GM18520 (cell line): Measurements from ENCODE around the gene NFASC.

Experiments
- ATAC-seq: cut with Tn5 transposase; IDR thresholded peaks from one replicate; pipeline ENCODE4 v1.9.1; 2021; ENCODE audit not compliant: unreplicated experiment

The NFASC gene

DNA sequence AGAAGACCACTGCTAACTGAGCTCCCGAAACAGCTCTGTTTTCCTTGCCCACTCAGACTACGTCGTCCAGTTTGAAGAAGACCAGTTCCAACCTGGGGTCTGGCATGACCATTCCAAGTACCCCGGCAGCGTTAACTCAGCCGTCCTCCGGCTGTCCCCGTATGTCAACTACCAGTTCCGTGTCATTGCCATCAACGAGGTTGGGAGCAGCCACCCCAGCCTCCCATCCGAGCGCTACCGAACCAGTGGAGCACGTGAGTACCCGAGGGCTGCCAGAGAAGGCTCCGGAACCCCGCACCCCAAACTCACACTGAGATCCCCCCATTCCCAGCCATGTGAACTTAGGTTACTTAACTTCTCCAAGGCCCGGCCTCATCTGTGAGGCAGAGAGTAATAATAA lies 108.6 kb downstream of the NFASC start:
- ATAC-seq: no peak

DNA sequence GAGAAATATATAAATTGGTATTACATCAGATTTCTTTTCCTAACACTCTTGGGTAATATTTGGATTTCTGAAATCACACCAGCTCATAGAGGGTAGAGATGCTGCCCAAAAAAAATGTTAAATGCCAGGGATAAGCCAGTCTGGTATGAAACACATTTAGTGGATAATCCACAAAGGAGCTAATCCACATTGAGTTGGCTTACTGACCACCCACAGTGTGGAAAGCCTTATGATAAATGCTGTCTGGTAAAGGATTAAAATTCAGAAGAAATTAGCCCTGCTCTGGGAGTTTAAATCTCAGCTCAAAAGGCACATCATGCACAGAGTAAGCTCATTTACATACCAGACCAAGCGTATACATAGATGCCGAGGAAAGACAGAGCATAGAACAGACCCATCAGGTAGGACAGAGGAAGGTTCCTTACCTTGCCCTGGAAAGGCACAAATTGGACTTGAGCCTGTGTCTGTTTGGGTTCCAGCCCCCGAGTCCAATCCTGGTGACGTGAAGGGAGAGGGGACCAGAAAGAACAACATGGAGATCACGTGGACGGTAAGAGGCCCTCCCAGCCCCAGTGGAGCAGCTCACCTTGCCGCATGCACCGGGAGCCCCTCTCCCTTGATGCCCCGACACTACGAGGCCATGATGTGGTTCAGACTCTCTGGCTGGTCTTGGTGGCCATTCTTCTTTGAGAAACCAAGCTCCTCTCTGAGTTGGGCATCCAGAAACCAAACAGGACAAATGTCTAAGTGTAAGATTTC lies 109.4 kb downstream of the NFASC start:
- ATAC-seq: no peak

DNA sequence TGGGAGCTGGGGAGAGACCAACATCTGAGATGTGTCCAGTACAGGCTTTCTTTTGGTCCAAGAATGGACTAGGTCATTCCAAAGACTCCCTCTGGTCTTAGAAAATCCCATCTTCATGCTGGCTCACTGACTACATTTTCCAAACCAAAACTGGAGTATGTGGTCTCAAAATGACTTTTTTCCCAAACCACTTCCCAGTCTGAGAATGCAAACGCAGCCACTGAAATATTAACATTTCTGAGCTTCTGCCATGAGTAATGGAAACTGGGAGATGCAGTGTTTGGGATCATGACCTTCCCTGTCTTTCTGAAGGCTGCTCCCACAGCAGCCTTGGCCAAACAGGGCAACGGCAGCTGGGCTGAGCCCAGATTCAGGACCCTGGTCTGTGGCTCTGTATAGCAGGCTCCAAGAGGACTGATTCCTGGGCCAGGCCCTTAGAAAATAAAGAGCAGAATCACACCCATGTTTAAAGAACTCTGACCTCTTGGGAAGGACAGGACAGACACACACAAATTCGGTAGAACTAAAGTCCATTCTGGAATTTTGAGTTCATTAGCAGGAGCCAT lies 110.3 kb downstream of the NFASC start:
- ATAC-seq: no peak

DNA sequence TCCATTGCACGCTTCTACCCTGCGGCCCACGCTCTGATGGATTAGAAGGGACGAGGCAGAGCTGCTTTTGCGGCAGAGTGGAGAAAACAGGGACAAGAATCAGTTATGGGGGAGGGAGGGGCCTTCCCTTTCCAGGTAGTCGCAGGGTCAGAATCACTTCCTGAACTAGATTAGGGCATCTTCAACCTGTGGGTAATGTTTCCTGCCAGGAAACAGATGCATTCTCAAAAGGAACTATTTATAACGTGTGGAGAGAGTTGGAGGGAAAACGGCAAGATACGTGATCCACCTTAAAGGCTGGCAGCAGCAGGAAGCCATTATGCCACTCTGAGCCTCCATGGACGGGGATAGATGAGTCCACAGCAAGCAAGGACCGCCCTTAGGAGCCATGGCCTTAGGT lies 112.5 kb downstream of the NFASC start:
- ATAC-seq: no peak

DNA sequence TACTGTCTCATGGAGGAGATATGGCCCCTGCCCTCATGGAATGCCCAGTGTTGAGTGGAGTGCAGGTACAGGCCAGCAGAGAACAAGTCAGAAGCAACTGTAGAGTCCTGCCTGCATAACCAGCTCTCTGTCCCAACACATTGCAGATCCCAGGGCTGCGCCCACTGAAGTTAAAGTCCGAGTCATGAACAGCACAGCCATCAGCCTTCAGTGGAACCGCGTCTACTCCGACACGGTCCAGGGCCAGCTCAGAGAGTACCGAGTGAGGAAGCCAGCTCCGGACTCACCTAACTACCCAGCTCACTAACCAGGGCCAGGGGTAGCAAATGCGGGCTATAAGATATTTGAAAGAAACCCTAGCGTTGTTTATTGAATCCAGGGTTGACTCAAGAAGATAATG lies 113.2 kb downstream of the NFASC start:
- ATAC-seq: no peak

DNA sequence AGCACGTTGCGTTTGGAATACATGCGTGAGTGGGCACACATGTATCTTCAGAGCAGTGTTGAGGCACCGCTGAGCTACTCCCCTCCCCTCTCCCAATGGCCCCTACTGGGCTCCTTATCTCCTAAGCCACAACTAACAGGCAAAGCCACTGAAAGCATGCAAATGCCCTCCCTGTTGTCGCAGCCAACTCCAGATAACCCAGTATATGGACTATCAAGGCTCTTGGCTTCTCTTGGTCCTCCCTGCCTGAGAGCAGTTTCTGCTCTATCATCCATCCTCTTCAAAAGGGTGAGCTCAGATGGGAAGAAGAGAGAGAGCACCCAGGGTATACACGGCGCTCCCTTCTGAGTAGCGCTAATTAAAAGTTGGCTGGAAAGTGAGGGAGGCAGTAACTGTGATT lies 113.8 kb downstream of the NFASC start:
- ATAC-seq: no peak

DNA sequence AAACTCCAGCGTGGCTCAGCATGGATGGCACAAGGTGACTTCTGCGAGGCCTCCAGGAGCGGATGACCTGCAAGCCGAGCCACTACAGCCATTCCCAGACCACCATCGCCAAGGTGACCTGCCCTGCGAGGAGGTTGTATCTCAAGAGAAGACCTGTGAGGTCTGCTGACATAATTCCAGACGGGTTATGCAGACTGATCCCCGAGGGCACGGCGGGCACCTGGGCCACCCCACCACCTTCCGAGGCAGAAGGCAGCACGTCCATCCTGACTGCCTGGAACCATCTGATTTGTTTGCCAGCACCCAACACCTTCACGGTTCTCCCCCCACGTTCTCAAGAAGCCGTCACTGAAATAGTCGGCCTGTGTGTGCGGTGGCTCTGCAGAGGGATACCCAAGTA lies 115.5 kb downstream of the NFASC start:
- ATAC-seq: no peak

DNA sequence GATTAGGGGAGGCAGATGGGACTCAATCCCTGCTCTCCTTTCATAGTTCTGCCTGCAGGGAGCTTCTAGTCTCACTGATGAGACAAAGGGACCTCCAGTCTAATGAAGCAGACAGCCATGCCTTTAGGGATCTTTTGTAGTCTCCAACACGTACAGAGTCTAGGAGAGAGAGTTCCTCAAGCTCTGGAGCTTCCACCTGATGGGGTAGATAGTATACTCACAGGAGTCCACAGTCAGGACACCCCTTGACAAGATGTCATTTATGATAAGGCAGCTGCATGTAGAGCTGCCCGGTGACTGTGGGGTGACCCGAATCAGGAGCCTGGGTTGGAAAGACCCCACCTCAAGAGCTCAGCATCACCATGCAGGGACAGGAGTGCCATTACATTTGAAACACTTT lies 117.0 kb downstream of the NFASC start:
- ATAC-seq: no peak

DNA sequence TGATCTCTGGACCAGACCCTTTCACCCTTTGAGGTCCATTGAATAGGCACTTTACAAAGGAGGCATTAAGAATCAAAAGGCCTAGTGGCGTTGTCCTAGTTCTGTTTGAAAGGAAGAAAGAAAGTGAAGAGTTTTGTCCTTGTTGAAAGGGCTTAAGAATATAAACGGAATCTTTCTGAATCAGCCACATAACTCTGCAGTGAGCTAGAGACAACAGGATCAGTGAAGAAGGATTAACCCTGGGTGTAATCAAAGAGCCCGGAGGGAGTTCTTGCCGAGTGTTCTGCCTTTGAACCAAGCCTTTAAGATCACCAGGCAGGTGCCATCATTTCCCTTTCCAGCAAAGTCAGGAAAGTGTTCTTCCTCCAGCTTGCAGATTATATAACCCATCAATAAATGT lies 117.5 kb downstream of the NFASC start:
- no peak for ATAC-seq

DNA sequence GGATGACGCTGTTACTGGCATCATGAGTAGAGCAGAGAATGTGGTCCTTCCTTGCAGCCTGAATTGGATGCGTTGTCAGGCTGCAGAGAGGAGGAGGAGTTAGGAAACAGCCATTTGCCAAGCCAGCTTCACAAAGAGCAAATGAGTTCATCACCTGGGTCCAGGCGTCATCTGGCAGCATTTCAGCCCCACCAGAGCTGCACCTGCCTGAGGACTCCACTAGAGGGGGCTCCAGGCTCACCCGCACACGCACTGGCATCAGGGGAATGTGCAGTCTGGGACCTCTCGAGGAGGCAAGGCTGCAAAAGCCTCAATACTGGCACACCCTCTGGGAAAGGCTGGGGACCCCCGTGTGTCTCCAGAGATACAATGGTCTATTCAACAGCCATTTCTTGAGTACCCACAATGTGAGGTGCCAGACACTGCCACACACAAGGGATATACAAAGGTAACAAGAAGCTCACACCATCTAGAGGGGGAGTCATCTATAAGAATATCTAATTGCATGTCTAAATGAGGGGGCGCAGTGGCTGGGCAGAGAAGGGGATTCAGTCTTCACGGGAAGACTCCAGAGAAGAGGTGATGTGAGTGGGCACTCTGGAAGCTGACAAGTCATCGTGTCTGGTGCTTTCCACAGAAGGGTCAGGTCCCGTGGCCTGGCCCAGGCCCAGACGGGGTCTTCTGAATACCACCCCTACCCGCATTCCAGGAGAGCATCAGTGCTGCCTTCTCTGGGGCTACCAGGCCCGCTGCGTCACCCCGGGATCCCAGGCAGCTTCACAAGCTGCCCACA lies 118.8 kb downstream of the NFASC start:
- ATAC-seq: no peak

DNA sequence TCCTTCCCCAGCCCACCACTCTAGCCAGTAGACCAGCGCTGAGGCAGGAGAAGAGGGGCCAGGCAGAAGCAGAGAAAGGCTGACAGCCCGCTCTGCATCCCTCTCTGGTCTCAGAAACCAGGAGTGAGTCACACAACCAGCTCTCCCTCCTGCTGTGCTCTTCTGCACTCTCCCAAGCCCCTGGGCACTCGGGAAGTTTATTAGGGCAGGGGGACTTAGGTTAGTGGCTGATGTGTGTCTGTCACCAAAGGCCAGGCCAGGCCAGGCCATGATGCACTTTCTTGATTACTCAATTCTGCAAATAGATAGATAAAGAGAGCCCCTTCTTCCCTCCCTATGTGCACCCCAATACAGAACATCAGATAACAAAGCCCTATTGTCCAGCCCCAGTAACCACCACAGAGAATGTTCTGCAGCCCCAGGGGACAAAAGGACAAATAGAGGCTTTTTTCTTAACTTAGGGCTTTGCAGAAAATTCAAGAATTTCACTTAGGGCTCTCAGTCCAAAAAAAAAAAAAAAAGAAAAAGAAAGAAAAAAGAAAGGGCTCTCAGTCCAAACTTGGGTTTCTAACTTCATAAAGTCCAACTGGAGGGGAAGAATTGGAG lies 119.5 kb downstream of the NFASC start:
- no peak for ATAC-seq

DNA sequence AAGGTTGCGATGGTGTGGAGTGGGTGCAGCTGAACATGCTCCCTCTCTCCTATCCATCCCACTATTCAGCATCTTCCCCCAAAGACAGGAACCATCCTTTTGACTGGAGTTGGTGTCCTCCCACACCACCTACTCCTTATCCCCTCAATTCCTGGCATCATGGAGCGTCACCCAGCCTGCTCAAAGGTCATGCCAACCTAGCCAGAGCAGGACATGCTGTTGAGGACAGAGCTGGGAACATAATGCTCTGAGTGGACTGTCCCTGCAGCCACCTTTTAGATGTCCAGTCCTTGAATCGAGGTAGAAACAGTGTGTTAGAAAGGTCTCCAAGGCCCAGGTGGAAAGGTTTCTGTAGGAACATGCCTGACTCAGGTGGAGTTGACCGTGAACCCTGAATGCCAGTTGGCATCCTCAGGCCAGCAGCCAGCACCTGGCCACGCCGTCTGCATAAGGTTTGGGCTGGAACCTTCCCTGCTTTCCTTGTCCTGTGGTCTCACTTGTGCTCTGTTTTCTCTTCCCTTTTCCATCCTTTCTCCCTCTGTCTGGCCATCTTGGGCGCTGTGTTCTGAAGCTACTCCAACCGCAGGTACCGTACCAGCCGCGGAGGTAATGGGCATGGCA lies 120.2 kb downstream of the NFASC start:
- no peak for ATAC-seq

DNA sequence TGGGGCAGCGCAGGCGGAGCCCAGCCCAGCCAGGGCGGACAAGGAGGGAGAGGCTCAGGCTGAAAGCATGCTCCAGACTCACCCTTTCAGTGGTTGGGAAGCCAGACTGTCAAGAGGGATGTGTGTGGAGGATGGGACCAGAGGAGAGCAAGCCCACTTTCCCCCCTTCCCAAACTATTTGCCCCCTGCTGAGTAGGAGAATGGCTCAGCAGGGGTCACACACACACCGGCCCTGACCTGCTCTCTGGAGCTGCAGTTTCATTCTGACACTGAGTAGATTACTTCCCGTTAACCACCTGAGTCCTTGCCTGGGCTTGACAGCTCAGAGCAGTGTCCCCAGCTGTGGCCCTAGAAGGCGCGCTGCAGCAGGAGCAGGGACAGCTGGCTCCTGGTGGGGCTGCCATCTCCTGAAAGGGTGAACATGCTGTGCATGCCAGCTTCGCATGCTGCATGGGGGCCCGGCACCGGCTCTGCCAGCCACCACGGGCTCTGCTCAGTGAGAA lies 120.7 kb downstream of the NFASC start:
- ATAC-seq: no peak

DNA sequence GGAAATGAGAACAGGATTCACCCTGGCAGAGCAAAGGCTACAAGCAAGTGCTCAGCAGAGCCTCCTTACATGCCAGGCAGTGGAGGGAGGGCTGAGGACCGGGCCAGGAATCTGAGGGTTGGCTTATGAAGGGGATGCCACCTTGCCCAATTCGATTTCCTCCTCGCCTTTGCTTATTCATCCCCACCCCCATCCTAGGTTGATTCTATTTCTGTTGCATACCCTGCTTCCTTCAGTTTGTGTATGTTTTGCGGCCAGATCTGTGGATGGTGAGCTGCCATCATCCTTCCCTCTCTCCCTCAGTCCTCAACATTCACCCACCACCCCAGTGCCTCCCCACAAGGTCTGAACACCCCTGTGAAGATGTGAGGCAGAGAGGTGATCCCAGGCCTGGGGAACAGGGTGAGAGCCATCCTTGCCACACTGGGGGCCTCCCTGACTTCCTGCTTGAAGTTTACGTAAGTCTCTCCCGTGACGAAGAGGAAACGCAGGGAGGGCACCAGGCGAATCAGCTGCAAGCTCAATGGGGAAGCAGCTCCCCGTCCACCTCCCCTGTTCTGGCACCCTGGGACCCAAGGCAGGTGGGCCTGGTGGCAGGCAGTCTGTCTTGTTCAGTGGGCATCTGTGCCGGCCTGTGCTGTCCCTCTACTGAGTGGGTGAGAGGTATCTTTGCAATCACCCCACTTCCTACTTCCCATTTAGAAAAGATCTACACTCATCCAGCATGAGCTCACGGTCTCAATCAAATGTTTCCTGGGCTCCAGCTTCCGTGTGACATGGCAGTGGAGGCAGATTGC lies 121.7 kb downstream of the NFASC start:
- no peak for ATAC-seq

DNA sequence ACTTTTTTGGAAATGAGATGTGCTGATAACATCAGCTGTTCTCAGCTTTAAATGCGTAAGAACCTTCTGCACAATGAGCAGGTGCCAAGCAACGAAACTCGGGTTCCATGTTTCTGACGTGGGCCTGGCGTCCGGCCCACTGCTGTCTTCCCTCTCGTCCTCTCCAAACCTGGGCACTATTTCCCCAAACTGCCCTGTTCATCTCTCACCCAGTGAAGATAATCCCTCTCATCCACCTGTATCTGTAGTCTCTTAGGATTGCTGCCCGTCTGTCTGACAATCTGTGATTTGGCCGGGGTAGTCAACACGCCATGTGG lies 122.3 kb downstream of the NFASC start:
- ATAC-seq: no peak

DNA sequence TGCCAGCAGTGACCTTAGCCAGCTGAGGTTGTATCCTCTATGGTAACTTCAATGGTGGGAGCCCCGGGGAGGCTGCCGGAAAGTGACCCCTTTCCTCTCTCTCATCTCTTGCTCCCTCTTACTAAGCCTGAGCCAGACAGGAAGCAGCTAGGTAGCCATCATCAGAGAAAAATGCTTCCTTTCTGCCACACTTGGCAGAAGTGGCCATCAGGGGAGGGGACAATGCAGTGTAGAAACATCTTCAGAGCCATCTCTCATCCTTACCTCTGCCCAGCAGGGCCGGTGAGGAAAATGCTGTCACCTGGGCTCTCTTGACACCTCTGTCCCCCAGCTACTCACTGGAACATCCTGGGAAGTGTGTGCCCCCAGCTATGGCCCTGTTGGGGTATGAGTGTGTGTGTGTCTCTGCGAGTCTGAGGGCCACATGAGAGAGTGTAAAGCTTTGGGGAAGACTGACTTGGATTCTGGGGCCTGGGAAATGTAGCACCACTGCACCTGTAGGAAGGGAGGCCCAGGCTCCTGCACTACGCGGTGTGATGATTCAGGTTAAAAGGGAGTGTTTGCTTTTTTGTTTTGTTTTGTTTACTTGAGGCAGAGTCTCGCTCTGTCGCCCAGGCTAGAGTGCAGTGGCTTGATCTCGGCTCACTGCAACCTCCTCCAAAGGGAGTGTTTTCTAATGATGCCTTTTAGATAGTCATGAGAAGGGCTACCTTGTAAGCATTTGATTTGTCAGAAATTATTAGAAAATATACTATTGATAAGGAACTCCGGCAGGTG lies 123.6 kb downstream of the NFASC start:
- no peak for ATAC-seq

DNA sequence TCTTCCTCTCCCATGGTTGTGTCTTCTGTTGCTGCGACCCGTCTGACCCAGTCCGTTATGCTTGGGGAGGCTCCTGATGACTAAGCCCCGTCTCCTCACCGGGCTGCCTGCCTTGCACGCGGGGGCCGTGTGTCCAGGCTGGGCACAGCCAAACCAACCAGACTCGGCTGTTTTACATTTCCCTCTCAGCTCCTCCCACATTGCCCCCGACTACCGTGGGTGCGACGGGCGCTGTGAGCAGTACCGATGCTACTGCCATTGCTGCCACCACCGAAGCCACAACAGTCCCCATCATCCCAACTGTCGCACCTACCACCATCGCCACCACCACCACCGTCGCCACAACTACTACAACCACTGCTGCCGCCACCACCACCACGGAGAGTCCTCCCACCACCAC lies 126.3 kb downstream of the NFASC start:
- ATAC-seq: no peak

DNA sequence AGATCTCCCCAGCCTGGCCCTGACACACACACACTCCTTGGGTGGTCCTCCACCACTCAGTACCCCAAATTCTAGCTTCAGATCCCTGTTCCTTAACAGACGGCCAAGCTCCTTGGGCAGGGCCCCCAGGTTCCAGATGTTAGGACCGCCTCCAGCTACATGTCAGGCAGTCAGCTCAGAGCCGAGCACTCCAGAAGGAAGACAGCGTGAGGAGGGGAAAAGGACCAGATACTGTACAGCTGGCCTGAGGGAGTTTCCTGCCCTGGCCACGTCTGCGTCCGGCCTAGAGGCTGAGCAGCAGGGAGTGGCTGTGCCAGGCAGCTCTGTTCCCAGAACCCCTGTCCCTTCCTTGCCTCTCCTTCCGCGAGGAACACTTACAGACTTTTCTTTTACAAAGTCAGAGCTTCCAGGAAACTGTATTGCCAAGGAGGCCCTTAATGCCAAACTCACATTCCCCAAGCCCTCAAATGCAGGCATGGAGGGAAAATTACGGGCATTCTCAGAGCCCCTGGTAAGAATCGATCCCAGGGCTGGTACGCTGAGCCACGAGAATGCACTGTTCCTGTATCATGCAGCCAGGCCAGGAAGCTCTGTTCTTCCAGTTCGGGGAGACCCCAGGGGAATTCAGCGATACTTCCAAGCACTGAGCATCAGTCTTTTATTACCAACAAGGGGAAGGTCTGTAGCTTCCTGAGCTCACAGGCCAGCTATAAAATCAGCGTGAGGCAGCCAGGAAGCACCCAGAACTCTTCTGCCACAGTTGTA lies 127.1 kb downstream of the NFASC start:
- ATAC-seq: no peak

DNA sequence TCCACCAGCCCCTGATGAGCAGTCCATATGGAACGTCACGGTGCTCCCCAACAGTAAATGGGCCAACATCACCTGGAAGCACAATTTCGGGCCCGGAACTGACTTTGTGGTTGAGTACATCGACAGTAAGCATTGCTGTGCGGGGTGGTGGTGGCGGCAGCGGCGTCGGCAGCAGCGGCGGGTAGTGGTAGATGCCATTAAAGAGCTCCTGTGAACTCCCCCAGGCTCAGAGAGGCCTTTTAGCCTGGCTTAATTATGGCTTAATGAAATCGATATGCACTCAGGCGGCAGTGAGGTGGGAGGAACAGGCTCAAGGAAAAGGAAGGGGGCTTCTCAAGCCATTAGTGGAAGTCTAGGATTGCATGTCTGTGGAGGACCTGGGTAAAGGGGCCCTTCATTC lies 130.5 kb downstream of the NFASC start:
- ATAC-seq: no peak
